HG03442 (cell line): ENCODE results near the gene SBF1.
"Not testable (repeated sequence)": the region's sequence is repeated elsewhere in the genome, so short reads cannot be mapped to it uniquely, and the experiment has no call there.

Experiments used
- ATAC-seq: cut with Tn5 transposase; IDR thresholded peaks from one replicate; pipeline ENCODE4 v1.9.1; 2021; ENCODE audit warnings: mild to moderate bottlenecking, moderate library complexity; ENCODE audit not compliant: unreplicated experiment

SBF1 gene

GRCh38 chr22:50445880-50446707, 28.7 kb downstream of the SBF1 start:
- ATAC-seq = no peak

- no peak for ATAC-seq
Observed at GRCh38 chr22:50445071-50445879, 29.6 kb downstream of the SBF1 start.

DNA sequence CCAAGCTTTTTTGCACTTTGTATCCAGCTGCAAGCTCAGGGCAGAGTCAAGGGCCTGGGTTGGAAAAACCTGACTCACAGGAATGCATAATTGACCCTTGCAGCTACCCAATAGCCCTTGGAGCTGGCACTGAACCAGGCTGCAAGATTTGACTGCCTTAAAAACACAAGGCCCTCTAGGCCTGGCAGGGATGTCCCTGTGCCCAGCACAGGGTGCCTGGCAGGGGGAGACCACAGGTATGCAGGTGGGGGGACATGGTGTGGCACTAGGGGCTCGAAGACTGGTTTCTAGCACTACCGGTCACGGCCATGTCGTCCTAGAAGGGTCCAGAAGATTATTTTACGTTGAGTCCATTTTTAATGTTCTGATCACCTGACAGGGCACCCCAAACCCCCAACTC, 30.2 kb downstream of the SBF1 start:
- ATAC-seq = no peak

DNA sequence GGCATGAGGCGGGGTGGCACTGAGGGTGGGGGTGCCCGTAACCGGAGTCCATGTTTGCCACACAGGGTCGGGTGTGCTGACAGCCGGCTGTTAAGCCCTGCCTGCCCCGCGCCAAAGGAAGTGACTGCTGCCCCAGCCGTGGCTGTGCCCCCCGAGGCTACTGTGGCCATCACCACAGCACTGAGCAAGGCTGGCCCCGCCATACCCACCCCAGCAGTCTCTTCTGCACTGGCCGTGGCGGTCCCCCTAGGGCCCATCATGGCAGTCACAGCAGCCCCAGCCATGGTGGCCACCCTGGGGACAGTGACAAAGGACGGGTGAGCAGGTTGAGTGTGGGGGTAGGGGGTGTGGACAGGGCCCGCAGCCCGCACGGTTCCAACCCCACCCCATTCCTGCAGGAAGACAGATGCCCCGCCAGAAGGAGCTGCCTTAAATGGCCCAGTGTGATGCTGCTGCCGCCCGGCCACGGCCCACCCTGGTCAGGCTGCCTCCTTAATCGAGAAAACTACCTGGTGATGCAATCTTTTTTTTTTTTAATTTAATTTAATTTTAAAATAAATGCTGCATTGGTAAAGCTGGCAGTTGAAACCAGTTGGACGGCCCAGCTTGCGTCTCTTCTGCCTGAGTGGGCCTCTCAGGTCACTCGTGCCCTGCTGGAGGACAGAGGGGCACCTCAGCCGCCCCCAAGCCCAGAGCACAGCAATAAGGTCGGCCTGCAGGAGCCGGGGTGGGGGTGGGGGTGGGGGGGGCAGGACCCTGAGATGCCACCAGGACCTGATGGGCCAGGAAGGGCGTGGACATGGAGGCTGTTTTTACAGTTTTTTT, 30.8 kb downstream of the SBF1 start:
- no peak for ATAC-seq

GRCh38 chr22:50443197-50443596, 31.6 kb downstream of the SBF1 start:
- ATAC-seq = no peak

DNA sequence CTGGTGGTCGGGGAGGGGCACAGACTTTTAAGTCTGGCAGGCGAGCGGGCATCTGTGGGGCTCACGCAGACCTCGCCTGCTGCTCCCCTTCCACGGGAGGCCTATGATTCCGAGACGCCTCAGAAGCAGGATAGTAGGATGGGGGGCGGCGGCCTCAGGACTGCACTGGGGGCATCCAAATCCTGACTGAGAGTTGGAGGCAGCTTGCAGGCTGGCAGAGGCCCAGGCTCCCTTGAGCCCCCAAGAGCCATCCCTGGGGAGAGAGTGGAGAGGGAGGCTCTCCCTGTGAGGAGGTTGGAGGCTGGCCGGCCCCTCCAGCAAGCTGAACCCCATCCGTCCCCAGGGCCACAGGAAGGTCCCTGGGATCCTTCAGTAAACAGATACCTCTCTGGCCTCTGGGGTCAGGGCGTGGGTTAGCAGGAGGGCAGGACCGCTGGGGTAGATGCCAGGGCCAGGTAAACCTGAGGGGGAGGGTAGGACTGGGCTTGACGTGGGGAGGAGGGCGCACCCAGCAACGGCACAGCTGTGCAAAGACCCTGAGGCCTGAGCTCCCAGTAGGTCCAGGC, 33.3 kb downstream of the SBF1 start:
- ATAC-seq = no peak

- no peak for ATAC-seq
Observed at GRCh38 chr22:50440544-50441249, 34.1 kb downstream of the SBF1 start.

DNA sequence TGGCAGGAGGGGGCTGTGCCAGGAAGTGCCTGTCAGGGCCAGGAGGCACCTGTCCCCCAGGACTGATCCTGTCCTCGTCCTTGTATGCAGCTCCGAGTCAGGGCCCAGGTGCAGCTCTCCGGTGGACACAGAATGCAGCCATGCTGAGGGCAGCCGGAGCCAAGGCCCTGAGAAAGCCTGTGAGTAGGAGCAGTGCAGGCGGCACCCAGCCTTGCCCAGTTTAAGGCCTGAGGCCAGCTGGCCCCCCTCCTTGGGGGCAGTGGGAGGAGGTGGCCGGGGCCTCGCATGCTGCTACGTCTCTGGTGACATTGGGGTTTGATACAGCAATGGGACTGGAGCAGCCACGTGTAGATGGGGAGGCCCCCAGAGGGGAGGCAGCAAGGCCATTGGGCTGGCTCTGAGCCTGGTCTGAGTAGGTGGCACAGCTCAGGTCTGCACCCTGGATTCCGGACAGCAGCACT, 34.9 kb downstream of the SBF1 start:
- ATAC-seq = no peak

GRCh38 chr22:50439314-50439870, 35.4 kb downstream of the SBF1 start:
- no peak for ATAC-seq

GRCh38 chr22:50438305-50439275, 36.2 kb downstream of the SBF1 start:
- ATAC-seq = no peak

DNA sequence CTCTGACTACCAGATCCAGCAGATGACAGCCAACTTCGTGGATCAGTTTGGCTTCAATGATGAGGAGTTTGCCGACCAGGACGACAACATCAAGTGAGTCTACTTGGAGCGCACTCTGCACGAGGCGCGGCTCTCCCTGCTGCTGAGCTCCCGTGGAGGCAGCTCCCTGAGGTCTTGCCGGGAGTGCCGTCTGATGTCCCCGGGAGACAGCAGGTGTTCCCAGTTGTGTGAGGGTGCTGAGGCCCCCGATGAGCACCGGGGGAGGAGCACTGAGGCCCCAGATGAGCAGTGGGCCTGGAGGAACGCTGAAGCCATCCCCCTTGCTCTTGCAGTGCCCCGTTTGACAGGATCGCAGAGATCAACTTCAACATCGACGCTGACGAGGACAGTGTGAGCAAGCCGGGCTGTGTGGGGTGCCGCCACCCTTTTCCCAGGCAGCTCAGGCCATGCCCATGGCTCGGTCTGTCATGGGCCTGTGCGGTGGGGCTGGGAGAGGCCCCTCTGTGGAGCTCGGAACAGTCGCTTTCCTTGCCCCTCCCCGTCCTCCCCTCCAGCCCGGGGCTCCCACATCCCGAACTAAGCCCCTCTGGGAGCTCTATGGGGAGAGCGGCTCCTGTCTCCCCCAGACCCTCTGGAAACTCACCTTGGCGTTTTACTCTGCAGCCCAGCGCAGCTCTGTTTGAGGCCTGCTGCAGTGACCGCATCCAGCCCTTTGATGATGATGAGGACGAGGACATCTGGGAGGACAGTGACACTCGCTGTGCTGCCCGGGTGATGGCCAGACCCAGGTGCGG, 37.1 kb downstream of the SBF1 start:
- no peak for ATAC-seq

DNA sequence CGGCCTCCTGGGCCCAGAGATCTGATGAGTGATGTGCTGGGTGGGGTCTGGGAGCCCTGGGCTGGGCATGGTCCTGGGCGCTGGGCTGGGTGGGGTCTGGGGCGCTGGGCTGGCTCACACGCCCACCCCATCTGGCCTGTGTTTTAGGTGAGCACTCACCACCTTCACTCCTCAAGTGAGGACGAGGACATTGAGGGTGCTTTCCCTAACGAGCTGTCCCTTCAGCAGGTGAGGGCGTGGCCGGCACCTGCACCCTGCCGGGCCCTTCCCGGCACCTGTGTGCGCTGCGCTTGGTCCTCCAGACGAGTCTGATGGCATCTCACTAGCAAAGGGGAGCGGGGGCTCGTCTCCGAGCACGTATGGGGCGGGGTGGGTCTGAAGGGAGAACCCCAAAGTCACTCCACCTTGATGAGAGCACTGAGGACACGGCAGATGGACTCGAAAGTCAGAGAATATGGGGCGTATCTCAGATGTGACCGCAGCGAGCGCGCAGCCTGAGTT, 37.9 kb downstream of the SBF1 start:
- ATAC-seq = no peak

GRCh38 chr22:50436015-50436830, 38.6 kb downstream of the SBF1 start:
- no peak for ATAC-seq

DNA sequence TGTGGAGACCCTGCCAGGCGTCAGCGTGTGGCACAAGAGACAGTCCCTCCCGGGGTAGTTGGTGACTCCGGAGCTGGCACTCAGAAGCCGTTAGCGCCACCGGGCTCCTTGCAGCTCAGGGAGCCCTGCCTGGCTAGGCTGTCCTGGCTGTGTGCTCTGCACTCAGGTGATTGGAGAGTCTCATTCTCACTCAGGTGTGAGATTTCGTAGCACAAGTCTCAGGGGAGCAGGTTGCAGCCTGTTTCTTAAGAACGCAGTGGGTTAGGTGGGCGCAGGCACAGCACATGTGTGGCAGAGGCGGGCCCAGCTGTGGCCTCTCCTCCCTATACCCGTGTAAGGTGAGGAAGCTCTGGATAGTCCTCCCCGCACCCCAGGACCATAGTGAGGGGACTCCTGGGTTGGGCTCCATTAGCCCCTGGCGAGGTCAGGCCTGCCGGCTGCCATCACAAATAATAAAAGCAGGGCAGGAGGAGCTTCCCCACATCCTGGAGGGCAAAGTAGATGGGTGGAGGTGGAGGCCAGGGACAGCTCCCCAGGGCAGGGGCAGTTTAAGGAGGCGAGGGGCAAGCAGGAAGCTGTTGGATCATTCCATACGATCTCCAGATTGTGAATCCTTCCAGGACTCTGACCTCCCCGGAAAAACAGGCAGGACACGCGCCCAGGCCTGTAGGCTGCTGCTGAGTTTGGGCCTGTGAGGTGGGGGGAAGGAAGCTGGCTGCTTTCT, 39.4 kb downstream of the SBF1 start:
- ATAC-seq = no peak

- ATAC-seq = no peak
Observed at GRCh38 chr22:50434849-50435248, 40.0 kb downstream of the SBF1 start.

GRCh38 chr22:50432877-50433510, 41.8 kb downstream of the SBF1 start:
- not testable (repeated sequence) for ATAC-seq
